ENCODE measurements around the gene COL13A1. TPM values are rescaled to one million over a fixed set of nuclear protein-coding genes. Genes with fewer than 3 reads are reported as not detected.

Gene COL13A1
- total and polyA plus RNA-seq, 5 donors from 2014 or later: not detected

DNA sequence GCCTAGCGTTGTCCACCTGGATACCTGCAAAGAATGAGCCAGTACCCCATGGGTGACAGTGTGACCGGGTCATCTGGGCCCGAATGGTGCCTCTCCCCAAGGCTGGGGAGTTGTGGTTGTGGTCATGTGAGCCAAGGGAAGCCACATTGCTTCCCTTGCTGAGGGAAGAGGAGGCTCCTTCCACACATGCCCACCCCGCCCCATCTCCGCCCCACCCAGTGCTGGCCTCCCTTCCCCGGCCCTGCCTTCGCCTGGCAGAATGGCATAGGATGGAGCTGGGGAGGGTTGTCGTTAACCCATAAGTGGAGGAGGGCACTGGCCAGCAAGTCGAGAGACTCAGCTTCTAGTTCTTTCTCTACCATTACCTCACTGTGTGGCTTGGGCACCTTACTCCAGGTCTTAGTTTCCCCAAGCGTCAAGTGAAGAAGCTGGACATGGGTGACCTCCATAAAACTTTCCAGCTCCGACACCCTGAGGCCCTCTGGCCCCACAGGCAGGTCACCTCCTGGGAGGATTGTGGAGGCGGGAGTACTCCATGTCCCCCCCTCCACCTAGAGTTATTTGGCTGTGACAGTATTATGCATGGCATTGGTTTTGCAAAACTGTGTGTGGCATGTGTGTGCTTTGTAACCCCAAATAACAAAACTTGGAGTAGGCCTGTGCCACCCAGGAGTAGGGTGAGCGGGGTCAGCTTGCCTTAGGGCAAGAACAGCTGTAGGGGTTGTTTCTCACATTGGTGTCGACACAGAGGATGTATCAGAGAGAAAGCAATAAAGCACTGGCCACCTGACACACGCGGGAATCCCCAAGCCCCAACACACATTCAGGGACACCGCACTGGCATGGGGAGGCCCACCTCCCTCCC is 160.4 kb downstream of the COL13A1 start:
- H3K27me3 ChIP-seq (ENCODE audit: control insufficient read depth, insufficient read depth, low read length): peaks cover 4% of the 10 kb centered on the region
- no peak for ATAC-seq (ENCODE audit: low read depth in 2 of 2)
- no peaks in the 10 kb centered on the region for H3K4me1 ChIP-seq (ENCODE audit: control insufficient read depth, insufficient read depth, low read length, poor library complexity, severe bottlenecking)
- H3K36me3 ChIP-seq (ENCODE audit: control insufficient read depth, insufficient read depth, low read length): no peaks in the 10 kb centered on the region
- no peak overlapping the region for H3K4me3 ChIP-seq (ENCODE audit: low read depth, low read length)
- H3K9me3 ChIP-seq (ENCODE audit: control insufficient read depth in 2 of 2, low read length in 2 of 2): no peaks in the 10 kb centered on the region
- no peak for DNase-seq
- Mint-ChIP-seq H3K4me1 (no peaks in the 10 kb centered on the region), H3K4me3 (no peak overlapping the region), H3K9me3 (peaks cover 0 to 5% (median 0%) of the 10 kb centered on the region in 7 donors), H3K27me3 (peaks cover 18% of the 10 kb centered on the region), H3K36me3 (no peaks in the 10 kb centered on the region), H3K27ac (no peak overlapping the region)
- no peak overlapping the region for H3K27ac ChIP-seq (ENCODE audit: insufficient read depth, low read length, poor library complexity, severe bottlenecking)

DNA sequence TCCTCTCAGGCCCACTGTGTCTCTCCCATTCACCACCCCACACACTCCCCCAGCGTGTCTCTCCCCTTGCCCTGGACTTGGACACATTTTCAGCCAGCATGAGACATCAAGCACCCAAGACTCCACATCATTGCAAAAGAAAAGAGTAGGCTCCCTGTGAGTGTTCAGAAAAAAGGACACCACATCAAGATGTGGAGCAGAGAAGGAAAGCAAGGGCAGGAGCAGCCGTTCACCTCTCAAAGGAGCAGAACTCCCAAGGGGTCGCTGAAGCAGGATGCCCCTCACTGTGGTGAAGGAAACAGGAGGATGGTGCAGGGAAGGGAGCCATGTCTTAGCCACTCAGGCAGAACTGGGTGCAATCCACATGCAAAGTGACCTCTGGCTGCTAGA is 161.0 kb downstream of the COL13A1 start:
- H3K4me3 Mint-ChIP-seq: no peak overlapping the region
- peaks cover 18% of the 10 kb centered on the region for H3K27me3 Mint-ChIP-seq
- H3K9me3 ChIP-seq (ENCODE audit: control insufficient read depth in 2 of 2, low read length in 2 of 2): no peaks in the 10 kb centered on the region
- ATAC-seq (ENCODE audit: low read depth in 2 of 2): no peak
- no peaks in the 10 kb centered on the region for H3K36me3 ChIP-seq (ENCODE audit: control insufficient read depth, insufficient read depth, low read length)
- H3K27ac ChIP-seq (ENCODE audit: insufficient read depth, low read length, poor library complexity, severe bottlenecking): no peak overlapping the region
- no peaks in the 10 kb centered on the region for H3K36me3 Mint-ChIP-seq
- H3K9me3 Mint-ChIP-seq: peaks cover 0 to 5% (median 0%) of the 10 kb centered on the region in 7 donors
- H3K4me1 ChIP-seq (ENCODE audit: control insufficient read depth, insufficient read depth, low read length, poor library complexity, severe bottlenecking): no peaks in the 10 kb centered on the region
- no peak overlapping the region for H3K4me3 ChIP-seq (ENCODE audit: low read depth, low read length)
- peaks cover 4% of the 10 kb centered on the region for H3K27me3 ChIP-seq (ENCODE audit: control insufficient read depth, insufficient read depth, low read length)
- H3K4me1 Mint-ChIP-seq: no peaks in the 10 kb centered on the region
- no peak overlapping the region for H3K27ac Mint-ChIP-seq
- no peak for DNase-seq

DNA sequence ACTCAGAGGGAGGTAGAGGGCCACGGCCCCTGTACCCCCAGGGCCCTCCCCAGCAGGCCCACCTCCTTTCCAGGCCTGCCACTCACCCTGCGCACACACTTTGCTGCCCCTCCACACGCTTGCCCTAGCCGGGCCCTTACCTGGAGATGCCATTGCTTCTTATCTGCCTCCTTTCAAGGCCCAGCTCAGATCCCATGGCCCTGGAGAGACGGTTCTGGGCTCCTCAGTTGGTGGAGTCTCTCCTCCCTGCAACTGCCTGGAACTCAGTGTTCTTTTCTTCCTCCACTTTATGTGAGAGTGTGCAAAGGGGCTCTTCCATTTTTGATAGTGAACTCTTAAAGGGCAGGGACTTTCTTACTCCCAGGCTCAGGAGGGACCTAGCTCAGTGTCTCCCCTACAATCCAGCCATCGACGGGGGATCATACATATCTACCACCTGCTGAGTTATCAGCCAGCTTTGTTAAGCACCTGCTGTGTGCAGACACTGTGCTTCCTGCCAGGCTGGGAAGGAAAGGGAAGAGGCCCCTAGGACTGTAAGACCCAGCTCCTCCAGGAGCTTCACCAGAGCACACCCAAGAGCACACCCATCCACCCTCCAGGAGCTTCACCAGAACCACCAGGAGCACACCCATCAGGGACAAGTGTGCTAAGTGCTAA is 161.6 kb downstream of the COL13A1 start:
- H3K27me3 Mint-ChIP-seq: peaks cover 13% of the 10 kb centered on the region
- Histone ChIP-seq H3K4me1 (ENCODE audit: control insufficient read depth, insufficient read depth, low read length, poor library complexity, severe bottlenecking) (no peaks in the 10 kb centered on the region), H3K27me3 (ENCODE audit: control insufficient read depth, insufficient read depth, low read length) (peaks cover 4% of the 10 kb centered on the region), H3K4me3 (ENCODE audit: low read depth, low read length) (no peak overlapping the region), H3K36me3 (ENCODE audit: control insufficient read depth, insufficient read depth, low read length) (no peaks in the 10 kb centered on the region), H3K27ac (ENCODE audit: insufficient read depth, low read length, poor library complexity, severe bottlenecking) (no peak overlapping the region), H3K9me3 (ENCODE audit: control insufficient read depth in 2 of 2, low read length in 2 of 2) (no peaks in the 10 kb centered on the region)
- H3K9me3 Mint-ChIP-seq: peaks cover 0 to 5% (median 0%) of the 10 kb centered on the region in 7 donors
- no peak overlapping the region for H3K27ac Mint-ChIP-seq
- no peaks in the 10 kb centered on the region for H3K36me3 Mint-ChIP-seq
- DNase-seq (no peak), ATAC-seq (ENCODE audit: low read depth in 2 of 2) (no peak)
- H3K4me1 Mint-ChIP-seq: no peaks in the 10 kb centered on the region
- H3K4me3 Mint-ChIP-seq: no peak overlapping the region

DNA sequence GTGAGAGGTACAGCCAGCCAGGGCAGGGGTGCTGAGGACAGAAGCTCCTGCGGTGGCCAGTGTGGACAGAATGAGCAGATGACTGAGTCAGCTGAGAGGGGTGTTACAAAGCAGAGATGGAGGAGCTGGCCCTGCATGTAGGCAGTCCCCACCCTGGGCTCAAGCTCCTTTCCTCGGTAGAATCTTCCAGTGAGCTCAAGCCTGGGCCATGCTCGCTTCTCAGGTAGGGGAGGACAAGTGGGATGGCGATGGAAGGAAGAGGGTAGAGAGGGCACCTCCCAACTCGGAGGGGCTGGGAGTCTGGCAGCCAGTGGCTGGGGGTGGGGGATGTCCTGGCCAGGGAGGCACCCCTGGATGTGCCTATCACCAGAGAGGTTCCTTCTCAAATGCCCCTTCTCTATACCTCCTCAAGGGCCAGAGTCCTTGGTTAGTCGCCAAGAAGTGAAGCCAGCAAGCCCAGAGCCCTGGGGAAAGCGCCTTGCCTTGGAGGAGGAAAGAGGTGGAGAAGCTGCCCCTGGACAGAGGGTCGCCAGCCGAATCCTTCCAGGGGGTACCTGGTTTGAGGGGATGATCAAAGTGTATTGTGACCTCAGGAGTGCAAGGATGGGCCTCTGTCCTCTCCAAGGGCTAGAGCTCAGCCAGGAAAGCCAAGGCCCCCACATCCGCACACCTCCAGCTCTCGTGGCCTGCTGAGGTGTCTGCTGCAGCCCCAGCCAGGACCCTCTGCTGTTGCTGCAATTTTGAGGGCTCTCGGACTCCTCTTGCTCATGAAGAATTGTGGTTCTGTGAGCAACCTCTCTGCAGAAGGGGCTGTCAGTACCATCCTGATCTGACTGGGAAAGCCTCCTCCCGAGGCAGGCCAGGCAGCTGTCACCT is 162.4 kb downstream of the COL13A1 start:
- no peak overlapping the region for H3K27ac ChIP-seq (ENCODE audit: insufficient read depth, low read length, poor library complexity, severe bottlenecking)
- H3K4me3 ChIP-seq (ENCODE audit: low read depth, low read length): no peak overlapping the region
- H3K4me1 ChIP-seq (ENCODE audit: control insufficient read depth, insufficient read depth, low read length, poor library complexity, severe bottlenecking): no peaks in the 10 kb centered on the region
- H3K36me3 ChIP-seq (ENCODE audit: control insufficient read depth, insufficient read depth, low read length): no peaks in the 10 kb centered on the region
- no peaks in the 10 kb centered on the region for H3K4me1 Mint-ChIP-seq
- H3K9me3 ChIP-seq (ENCODE audit: control insufficient read depth in 2 of 2, low read length in 2 of 2): no peaks in the 10 kb centered on the region
- no peaks in the 10 kb centered on the region for H3K36me3 Mint-ChIP-seq
- H3K9me3 Mint-ChIP-seq: peaks cover 0 to 5% (median 0%) of the 10 kb centered on the region in 7 donors
- H3K4me3 Mint-ChIP-seq: no peak overlapping the region
- H3K27me3 ChIP-seq (ENCODE audit: control insufficient read depth, insufficient read depth, low read length): peaks cover 4% of the 10 kb centered on the region
- DNase-seq: no peak
- peaks cover 17% of the 10 kb centered on the region for H3K27me3 Mint-ChIP-seq
- H3K27ac Mint-ChIP-seq: no peak overlapping the region
- no peak for ATAC-seq (ENCODE audit: low read depth in 2 of 2)

DNA sequence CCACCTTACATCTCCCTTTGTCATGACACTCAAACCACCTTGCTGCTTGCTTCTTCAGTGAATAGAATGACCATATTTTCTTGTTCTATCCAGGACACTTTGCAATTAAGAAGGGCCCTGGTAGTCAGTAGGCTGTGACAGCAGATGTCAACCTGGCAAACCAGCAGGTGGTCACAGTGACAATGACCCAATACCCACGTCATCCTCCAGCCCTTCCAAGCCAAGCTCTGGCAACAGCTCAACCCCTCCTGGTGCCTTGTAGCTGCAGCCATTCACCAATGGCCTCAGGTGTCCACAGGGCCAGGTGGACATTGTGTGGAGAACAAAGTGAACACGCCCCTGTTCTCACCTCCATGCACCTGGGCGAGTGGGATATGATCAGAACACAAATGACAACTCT is 163.4 kb downstream of the COL13A1 start:
- H3K36me3 Mint-ChIP-seq: no peaks in the 10 kb centered on the region
- Histone ChIP-seq H3K27me3 (ENCODE audit: control insufficient read depth, insufficient read depth, low read length) (peaks cover 4% of the 10 kb centered on the region), H3K27ac (ENCODE audit: insufficient read depth, low read length, poor library complexity, severe bottlenecking) (no peak overlapping the region), H3K36me3 (ENCODE audit: control insufficient read depth, insufficient read depth, low read length) (no peaks in the 10 kb centered on the region), H3K9me3 (ENCODE audit: control insufficient read depth in 2 of 2, low read length in 2 of 2) (no peaks in the 10 kb centered on the region), H3K4me3 (ENCODE audit: low read depth, low read length) (no peak overlapping the region), H3K4me1 (ENCODE audit: control insufficient read depth, insufficient read depth, low read length, poor library complexity, severe bottlenecking) (no peaks in the 10 kb centered on the region)
- peaks cover 13% of the 10 kb centered on the region for H3K27me3 Mint-ChIP-seq
- no peak for ATAC-seq (ENCODE audit: low read depth in 2 of 2)
- H3K4me1 Mint-ChIP-seq: no peaks in the 10 kb centered on the region
- DNase-seq: no peak
- H3K27ac Mint-ChIP-seq: no peak overlapping the region
- no peak overlapping the region for H3K4me3 Mint-ChIP-seq
- peaks cover 0 to 5% (median 0%) of the 10 kb centered on the region in 7 donors for H3K9me3 Mint-ChIP-seq

DNA sequence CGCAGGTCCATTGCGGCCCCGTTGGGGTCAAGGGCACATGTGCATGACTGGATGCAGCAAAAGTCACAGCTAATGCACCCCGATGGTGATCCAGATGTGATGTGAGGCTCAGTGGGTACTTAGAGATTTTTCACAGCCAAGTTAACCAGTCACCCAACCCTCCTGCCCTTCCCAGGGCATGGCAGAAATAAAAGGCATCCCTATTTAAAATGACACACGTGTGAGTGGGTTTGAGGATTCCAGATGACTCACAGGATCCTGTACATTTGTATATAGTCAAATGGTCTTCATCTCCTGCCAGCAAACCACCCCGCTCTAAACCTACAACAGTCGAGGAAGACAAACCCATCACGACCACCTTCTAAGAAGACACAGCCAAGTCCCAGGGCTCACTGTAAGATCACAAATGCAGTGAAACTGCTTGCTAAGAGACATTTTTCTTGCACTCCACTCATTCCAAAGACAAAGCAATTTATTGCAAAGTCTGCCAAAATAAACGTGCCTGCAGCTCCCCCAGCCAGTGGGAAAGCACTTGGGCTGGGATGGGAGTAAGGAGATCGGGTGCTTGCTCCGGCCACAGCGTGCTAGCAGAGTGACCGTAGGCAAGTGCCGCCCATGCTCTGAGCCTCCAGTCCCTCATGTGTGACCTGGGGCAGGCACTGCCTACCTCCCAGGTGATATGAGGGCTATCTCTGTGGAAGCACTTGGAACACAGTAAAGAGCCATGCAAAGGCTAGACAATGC is 164.4 kb downstream of the COL13A1 start:
- H3K4me1 ChIP-seq (ENCODE audit: control insufficient read depth, insufficient read depth, low read length, poor library complexity, severe bottlenecking): no peaks in the 10 kb centered on the region
- Mint-ChIP-seq H3K4me1 (no peaks in the 10 kb centered on the region), H3K36me3 (no peaks in the 10 kb centered on the region), H3K9me3 (peaks cover 0 to 5% (median 0%) of the 10 kb centered on the region in 7 donors), H3K4me3 (no peak overlapping the region), H3K27me3 (peaks cover 11% of the 10 kb centered on the region), H3K27ac (no peak overlapping the region)
- no peak overlapping the region for H3K4me3 ChIP-seq (ENCODE audit: low read depth, low read length)
- H3K27me3 ChIP-seq (ENCODE audit: control insufficient read depth, insufficient read depth, low read length): peaks cover 7% of the 10 kb centered on the region
- no peak overlapping the region for H3K27ac ChIP-seq (ENCODE audit: insufficient read depth, low read length, poor library complexity, severe bottlenecking)
- ATAC-seq (ENCODE audit: low read depth in 2 of 2): no peak
- no peaks in the 10 kb centered on the region for H3K36me3 ChIP-seq (ENCODE audit: control insufficient read depth, insufficient read depth, low read length)
- H3K9me3 ChIP-seq (ENCODE audit: control insufficient read depth in 2 of 2, low read length in 2 of 2): no peaks in the 10 kb centered on the region
- DNase-seq: no peak

DNA sequence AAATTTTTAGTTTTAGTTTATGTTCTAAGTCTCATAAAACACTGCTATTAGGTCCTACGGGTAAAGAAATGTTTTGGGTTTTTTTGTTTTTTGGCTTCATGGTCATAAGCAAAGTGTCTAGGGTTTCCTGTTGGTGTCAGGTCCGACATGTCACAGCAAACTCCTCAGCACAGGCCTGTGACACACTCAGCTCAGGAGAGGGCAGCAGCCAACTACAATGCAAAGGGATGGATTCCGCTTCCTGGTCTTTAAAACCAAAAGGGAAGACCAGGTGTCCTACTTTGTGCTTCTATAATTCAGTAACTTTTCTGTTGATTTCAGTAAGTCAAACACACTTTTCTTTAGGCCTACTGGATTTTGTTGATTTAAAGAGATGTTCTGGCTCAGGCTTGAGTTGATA is 167.1 kb downstream of the COL13A1 start:
- H3K27me3 Mint-ChIP-seq: peaks cover 15% of the 10 kb centered on the region
- Histone ChIP-seq H3K36me3 (ENCODE audit: control insufficient read depth, insufficient read depth, low read length) (no peaks in the 10 kb centered on the region), H3K9me3 (ENCODE audit: control insufficient read depth in 2 of 2, low read length in 2 of 2) (no peaks in the 10 kb centered on the region), H3K27me3 (ENCODE audit: control insufficient read depth, insufficient read depth, low read length) (peaks cover 15% of the 10 kb centered on the region), H3K27ac (ENCODE audit: insufficient read depth, low read length, poor library complexity, severe bottlenecking) (no peak overlapping the region), H3K4me3 (ENCODE audit: low read depth, low read length) (no peak overlapping the region), H3K4me1 (ENCODE audit: control insufficient read depth, insufficient read depth, low read length, poor library complexity, severe bottlenecking) (no peaks in the 10 kb centered on the region)
- no peaks in the 10 kb centered on the region for H3K4me1 Mint-ChIP-seq
- H3K27ac Mint-ChIP-seq: no peak overlapping the region
- H3K9me3 Mint-ChIP-seq: peaks cover 0 to 2% (median 0%) of the 10 kb centered on the region in 7 donors
- no peak overlapping the region for H3K4me3 Mint-ChIP-seq
- H3K36me3 Mint-ChIP-seq: no peaks in the 10 kb centered on the region
- no peak for ATAC-seq (ENCODE audit: low read depth in 2 of 2)
- DNase-seq: no peak

Measured in CD4-positive, CD25-positive, alpha-beta regulatory T cell (primary cell).